Activated CD4-positive, alpha-beta T cell treated with anti-CD3 and anti-CD28 coated beads for 24 hours (primary cell): ENCODE results near the gene SAMM50.
A peak's percentile ranks its signal among the peaks of the same experiment; 100 is the strongest.
"Not testable (repeated sequence)": the region's sequence is repeated elsewhere in the genome, so short reads cannot be mapped to it uniquely, and the experiment has no call there.

Source experiments
- DNase-seq, 2 donors: peaks; one replicate each; pipeline ENCODE4 v3.0.0-alpha.2; 2020; ENCODE audit warnings: low read depth in 2 of 2

SAMM50 gene

GRCh38 chr22:44000123-44000522 is 44.9 kb downstream of the SAMM50 start:
- no peak for DNase-seq

GRCh38 chr22:44001521-44001920 is 46.3 kb downstream of the SAMM50 start:
- DNase-seq, result no peak

GRCh38 chr22:44002324-44002723 is 47.1 kb downstream of the SAMM50 start:
- no peak for DNase-seq

GRCh38 chr22:44002997-44003396 is 47.8 kb downstream of the SAMM50 start:
- DNase-seq, result no peak

- no peak for DNase-seq
Measured at GRCh38 chr22:44003405-44004103, 48.3 kb downstream of the SAMM50 start.

GRCh38 chr22:44004104-44004460 is 48.8 kb downstream of the SAMM50 start:
- no peak for DNase-seq

GRCh38 chr22:44005524-44005923 is 50.3 kb downstream of the SAMM50 start:
- DNase-seq, result no peak

- no peak for DNase-seq
Measured at GRCh38 chr22:44012162-44012561, 56.9 kb downstream of the SAMM50 start.

GRCh38 chr22:44012591-44012990 is 57.3 kb downstream of the SAMM50 start:
- DNase-seq, result no peak

GRCh38 chr22:44014241-44014640 is 59.0 kb downstream of the SAMM50 start:
- no peak for DNase-seq

- DNase-seq, result not testable (repeated sequence)
Measured at GRCh38 chr22:44016586-44016985, 61.3 kb downstream of the SAMM50 start.

GRCh38 chr22:44018594-44018993 is 63.4 kb downstream of the SAMM50 start:
- no peak for DNase-seq

- no peak for DNase-seq
Measured at GRCh38 chr22:44019416-44019815, 64.2 kb downstream of the SAMM50 start.

- no peak for DNase-seq
Measured at GRCh38 chr22:44019846-44020245, 64.6 kb downstream of the SAMM50 start.

- no peak for DNase-seq
Measured at GRCh38 chr22:44020981-44021380, 65.7 kb downstream of the SAMM50 start.

GRCh38 chr22:44023404-44024287 is 68.4 kb downstream of the SAMM50 start:
- peak; percentile 8 to 9 for DNase-seq

- no peak for DNase-seq
Measured at GRCh38 chr22:44024288-44024921, 69.2 kb downstream of the SAMM50 start, which contains the start of gene PARVB. PARVB (plus strand) TSS chr22:44024302; CDS start chr22:44024340, 38 bp downstream.

GRCh38 chr22:44025171-44026065 is 70.2 kb downstream of the SAMM50 start:
- no peak for DNase-seq

GRCh38 chr22:44026066-44026629 is 70.9 kb downstream of the SAMM50 start:
- DNase-seq, result no peak

GRCh38 chr22:44026630-44027511 is 71.6 kb downstream of the SAMM50 start:
- peak; percentile 29 to 37 for DNase-seq
